ENCODE results near the gene SCN2A.

DNA sequence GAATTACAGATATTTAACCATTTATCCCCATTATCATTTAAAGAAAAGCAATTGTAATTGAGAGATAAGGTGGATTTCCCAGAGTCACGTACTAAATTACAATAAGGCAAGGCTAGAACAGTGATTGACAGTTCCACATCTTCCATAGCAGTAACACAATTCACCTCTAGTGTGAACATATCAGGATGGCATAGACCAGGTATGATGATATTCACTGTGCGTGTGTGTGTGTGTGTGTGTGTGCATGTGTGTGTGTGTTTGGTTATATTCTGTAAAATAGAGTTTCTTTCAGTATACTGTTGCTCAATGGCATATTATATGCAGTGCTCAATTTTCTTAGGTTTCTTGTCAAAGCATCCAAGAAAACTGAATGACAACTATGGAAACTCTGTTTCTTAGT, 1.7 kb downstream of the SCN2A start:
- TF ChIP-seq, protein P1, sequence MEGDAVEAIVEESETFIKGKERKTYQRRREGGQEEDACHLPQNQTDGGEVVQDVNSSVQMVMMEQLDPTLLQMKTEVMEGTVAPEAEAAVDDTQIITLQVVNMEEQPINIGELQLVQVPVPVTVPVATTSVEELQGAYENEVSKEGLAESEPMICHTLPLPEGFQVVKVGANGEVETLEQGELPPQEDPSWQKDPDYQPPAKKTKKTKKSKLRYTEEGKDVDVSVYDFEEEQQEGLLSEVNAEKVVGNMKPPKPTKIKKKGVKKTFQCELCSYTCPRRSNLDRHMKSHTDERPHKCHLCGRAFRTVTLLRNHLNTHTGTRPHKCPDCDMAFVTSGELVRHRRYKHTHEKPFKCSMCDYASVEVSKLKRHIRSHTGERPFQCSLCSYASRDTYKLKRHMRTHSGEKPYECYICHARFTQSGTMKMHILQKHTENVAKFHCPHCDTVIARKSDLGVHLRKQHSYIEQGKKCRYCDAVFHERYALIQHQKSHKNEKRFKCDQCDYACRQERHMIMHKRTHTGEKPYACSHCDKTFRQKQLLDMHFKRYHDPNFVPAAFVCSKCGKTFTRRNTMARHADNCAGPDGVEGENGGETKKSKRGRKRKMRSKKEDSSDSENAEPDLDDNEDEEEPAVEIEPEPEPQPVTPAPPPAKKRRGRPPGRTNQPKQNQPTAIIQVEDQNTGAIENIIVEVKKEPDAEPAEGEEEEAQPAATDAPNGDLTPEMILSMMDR (IDR thresholded peaks at IDR 0.05), result no peak
- no peak for TF ChIP-seq POLR2A (IDR thresholded peaks at IDR 0.05)

All from body of pancreas (tissue), 4 donors.